GM12878 (cell line): Measurements from ENCODE around the gene GNPTG. TPM values are rescaled to one million over a fixed set of nuclear protein-coding genes. Genes with fewer than 3 reads are reported as not detected.

Source experiments
- ATAC-seq: fragments of 200-7000 bp; cut with Tn5 transposase; 3 replicates; pipeline ENCODE4 v1.9.1; 2020; ENCODE audit warnings: mild to moderate bottlenecking, moderate library complexity
- BruUV-seq: library from RNA; stranded (reverse); fragments of 400-500 nt; replicated peaks from 2 replicates; lab custom pipeline; 2021; lab: Mats Ljungman, UMichigan
- CTCF ChIA-PET: fragments of 300-600 bp; sonication (Branson Sonifier 250); formaldehyde crosslinking; extraction: SDS; loops from one replicate; lab custom pipeline; 2021; ENCODE audit warnings: inconsistent platforms; lab: Yijun Ruan, JAX
- POLR2A ChIA-PET: fragments of 350-600 bp; formaldehyde crosslinking; extraction: SDS; loops from one replicate; lab custom pipeline; 2021; ENCODE audit warnings: inconsistent platforms; lab: Charles Lee
- RAD21 ChIA-PET: fragments of 300-600 bp; sonication (Branson Sonifier 250); formaldehyde crosslinking; loops from one replicate; lab custom pipeline; 2023; ENCODE audit warnings: antibody characterized with exemption; ENCODE audit not compliant: unreplicated experiment; lab: Charles Lee
- SMC1A ChIA-PET: fragments of 300-600 bp; sonication (Branson Sonifier 250); formaldehyde crosslinking; loops from one replicate; lab custom pipeline; 2023; ENCODE audit not compliant: unreplicated experiment, uncharacterized antibody; lab: Charles Lee
- DNase-seq: peaks from one replicate; pipeline ENCODE4 v3.0.0-alpha.2; 2011; ENCODE audit warnings: low read depth, low spot score
- FAIRE-seq: peaks from 3 replicates; lab custom pipeline; 2011; peaks lifted over from hg19 to GRCh38; lab: Jason Lieb, UNC
- H2AFZ ChIP-seq: 2 replicates; pipeline ENCODE4 v1.6.0; 2011; ENCODE audit warnings: low read depth, low read length, control low read depth; ENCODE audit not compliant: control insufficient read depth
- H3K27ac ChIP-seq: 2 replicates; pipeline ENCODE4 v1.5.1; 2011; ENCODE audit warnings: control low read depth; ENCODE audit not compliant: control insufficient read depth, insufficient read depth
- H3K27me3 ChIP-seq, 2 experiments: replicated peaks in 1 of 2; 2 replicates each; pipeline versions ENCODE4 v1.6.0 to v1.6.1; 2011; ENCODE audit warnings: low read length in 1 of 2; ENCODE audit not compliant: control insufficient read depth in 2 of 2, insufficient read depth in 2 of 2
- H3K36me3 ChIP-seq, 2 experiments: 2 replicates each; pipeline ENCODE4 v1.5.1; 2011; ENCODE audit warnings: low read length in 1 of 2; ENCODE audit not compliant: control insufficient read depth in 2 of 2, insufficient read depth in 2 of 2
- H3K4me1 ChIP-seq: 2 replicates; pipeline ENCODE4 v1.6.1; 2011; ENCODE audit warnings: mild to moderate bottlenecking, low read length, moderate library complexity, mixed read lengths; ENCODE audit not compliant: control insufficient read depth, insufficient read depth
- H3K4me2 ChIP-seq: 2 replicates; pipeline ENCODE4 v1.6.0; 2011; ENCODE audit warnings: control low read depth; ENCODE audit not compliant: control insufficient read depth, insufficient read depth
- H3K4me3 ChIP-seq: fragments of 200-600 bp; sonication (generic); 2 replicates; pipeline ENCODE4 v1.5.1; 2016
- H3K79me2 ChIP-seq: 2 replicates; pipeline ENCODE4 v1.6.0; 2011; ENCODE audit warnings: low read length; ENCODE audit not compliant: control insufficient read depth, insufficient read depth
- H3K9ac ChIP-seq: 2 replicates; pipeline ENCODE4 v1.8.0; 2011; ENCODE audit warnings: low read length, control low read depth, mixed read lengths; ENCODE audit not compliant: control insufficient read depth, insufficient read depth
- H3K9me3 ChIP-seq: replicated peaks from 3 replicates; pipeline ENCODE4 v1.5.1; 2011; ENCODE audit warnings: mild to moderate bottlenecking, low read length; ENCODE audit not compliant: control insufficient read depth, insufficient read depth
- H4K20me1 ChIP-seq: 2 replicates; pipeline ENCODE4 v1.6.0; 2011; ENCODE audit not compliant: control insufficient read depth, insufficient read depth
- CHD2 ChIP-seq: IDR thresholded peaks from 2 replicates; pipeline ENCODE4 v1.6.1; 2011; ENCODE audit warnings: low read depth, low read length, improper control_type of control experiment, borderline replicate concordance
- POU2F2 ChIP-seq: IDR thresholded peaks from 3 replicates; pipeline ENCODE4 v1.6.1; 2011; ENCODE audit warnings: low read depth, mild to moderate bottlenecking, low read length, borderline replicate concordance
- WGBS: methylation state at CpG from one replicate; pipeline ENCODE4 v1.1.6; 2016; ENCODE audit warnings: low lambda C conversion rate; ENCODE audit not compliant: insufficient replicate concordance, insufficient coverage; ENCODE audit errors: missing lambda C conversion rate; 5-methylcytosine and 5-hydroxymethylcytosine counted together
- in situ Hi-C: fragments of 300-500 bp; cut with MboI; formaldehyde crosslinking; loops from 9 replicates; pipeline ENCODE4 v1.14.3; 2018; ENCODE audit warnings: mixed read lengths
- intact Hi-C: fragments of 100-400 bp; cut with micrococcal nuclease; formaldehyde crosslinking; loops from one replicate; pipeline ENCODE4 v1.14.2; 2022; ENCODE audit not compliant: unreplicated experiment
- polyA plus RNA-seq, 11 experiments: library from polyadenylated mRNA; depleted of rRNA in 4 of 11; unstranded in 6 of 11; stranded (reverse) in 5 of 11; fragments of >200 nt; fragmentation: Nextera tagmentation in 4 of 11; fragmentation: Illumina TruSeq in 1 of 11; extraction: Ambion mirVana in 4 of 11; extraction: Trizol in 1 of 11; gene quantifications; 1 replicate in 1 of 11; 2 replicates in 10 of 11; pipeline versions ENCODE4 v1.2.1 to v1.2.3, GENCODE V29; 2011 to 2016; ENCODE audit warnings: inconsistent platforms in 2 of 11, missing spikeins in 2 of 11, low read depth in 1 of 11
- total RNA-seq, 4 experiments: library from RNA; depleted of rRNA in 3 of 4; stranded (reverse); fragments of >200 nt in 3 of 4; fragmentation: Illumina TruSeq in 1 of 4; extraction: Trizol in 1 of 4; gene quantifications; 2 replicates each; pipeline versions ENCODE4 v1.2.1 to v1.2.3, GENCODE V29; 2013 to 2021
- TF ChIP-seq, protein P1 (sequence below): fragments of 150-350 bp; IDR thresholded peaks from 2 replicates; pipeline ENCODE4 v1.6.1; 2016; ENCODE audit warnings: low read depth, low read length
- TF ChIP-seq, protein P2 (sequence below): fragments of 450-650 bp; conservative IDR thresholded peaks from 2 replicates; pipeline ENCODE4 v1.6.1; 2017; ENCODE audit warnings: mild to moderate bottlenecking, moderate library complexity
- TF ChIP-seq, protein P3 (sequence below): fragments of 450-650 bp; IDR thresholded peaks from 2 replicates; pipeline ENCODE4 v1.6.1; 2017; ENCODE audit warnings: mild to moderate bottlenecking, low read depth, inconsistent platforms; ENCODE audit not compliant: poor library complexity, severe bottlenecking

Gene GNPTG
- total and polyA plus RNA-seq, 10 of the 15 experiments (the other 5 are each of a cell fraction or from before 2014, with no cell fraction given), result 0.80 to 32.6 (median 20.9) TPM

DNA sequence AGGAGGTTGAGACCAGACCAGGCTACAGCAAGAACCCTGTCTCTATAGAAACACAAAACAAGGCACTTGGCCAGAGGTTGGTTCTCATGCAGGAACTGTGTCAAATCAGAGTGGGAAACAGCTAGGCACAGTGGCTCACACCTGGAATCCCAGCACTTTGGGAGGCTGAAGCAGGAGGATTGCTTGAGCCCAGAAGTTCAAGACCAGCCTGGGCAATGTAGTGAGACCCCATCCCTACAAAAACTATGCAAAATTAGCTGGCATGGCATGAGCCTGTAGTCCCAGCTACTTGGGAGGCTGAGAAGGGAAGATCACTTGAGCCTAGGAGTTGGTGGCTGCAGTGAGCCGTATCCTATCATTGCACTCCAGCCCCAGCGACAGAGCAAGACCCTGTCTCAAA lies 61.1 kb downstream of the GNPTG start:
- Histone ChIP-seq H3K27ac (no peak overlapping the region), H4K20me1 (peaks cover under 1% of the 10 kb centered on the region; the same call in 1 of the 2 replicates), H3K9me3 (no peaks in the 10 kb centered on the region), H2AFZ (no peak overlapping the region), H3K4me1 (peaks cover 3% of the 10 kb centered on the region), H3K79me2 (peaks cover 5% of the 10 kb centered on the region)
- SMC1A ChIA-PET, result no interaction called here
- no peak for FAIRE-seq
- POLR2A ChIA-PET, result interaction anchor here (0.6 to 1.1 kb wide), 2 partner anchors 9 to 204 kb away, joined by 3 to 10 read pairs; no protein-coding TSS in a partner anchor
- TF ChIP-seq CHD2 (no peak), POU2F2 (no peak)
- TF ChIP-seq, protein P1, sequence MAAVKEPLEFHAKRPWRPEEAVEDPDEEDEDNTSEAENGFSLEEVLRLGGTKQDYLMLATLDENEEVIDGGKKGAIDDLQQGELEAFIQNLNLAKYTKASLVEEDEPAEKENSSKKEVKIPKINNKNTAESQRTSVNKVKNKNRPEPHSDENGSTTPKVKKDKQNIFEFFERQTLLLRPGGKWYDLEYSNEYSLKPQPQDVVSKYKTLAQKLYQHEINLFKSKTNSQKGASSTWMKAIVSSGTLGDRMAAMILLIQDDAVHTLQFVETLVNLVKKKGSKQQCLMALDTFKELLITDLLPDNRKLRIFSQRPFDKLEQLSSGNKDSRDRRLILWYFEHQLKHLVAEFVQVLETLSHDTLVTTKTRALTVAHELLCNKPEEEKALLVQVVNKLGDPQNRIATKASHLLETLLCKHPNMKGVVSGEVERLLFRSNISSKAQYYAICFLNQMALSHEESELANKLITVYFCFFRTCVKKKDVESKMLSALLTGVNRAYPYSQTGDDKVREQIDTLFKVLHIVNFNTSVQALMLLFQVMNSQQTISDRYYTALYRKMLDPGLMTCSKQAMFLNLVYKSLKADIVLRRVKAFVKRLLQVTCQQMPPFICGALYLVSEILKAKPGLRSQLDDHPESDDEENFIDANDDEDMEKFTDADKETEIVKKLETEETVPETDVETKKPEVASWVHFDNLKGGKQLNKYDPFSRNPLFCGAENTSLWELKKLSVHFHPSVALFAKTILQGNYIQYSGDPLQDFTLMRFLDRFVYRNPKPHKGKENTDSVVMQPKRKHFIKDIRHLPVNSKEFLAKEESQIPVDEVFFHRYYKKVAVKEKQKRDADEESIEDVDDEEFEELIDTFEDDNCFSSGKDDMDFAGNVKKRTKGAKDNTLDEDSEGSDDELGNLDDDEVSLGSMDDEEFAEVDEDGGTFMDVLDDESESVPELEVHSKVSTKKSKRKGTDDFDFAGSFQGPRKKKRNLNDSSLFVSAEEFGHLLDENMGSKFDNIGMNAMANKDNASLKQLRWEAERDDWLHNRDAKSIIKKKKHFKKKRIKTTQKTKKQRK, result no peak
- TF ChIP-seq, protein P2, sequence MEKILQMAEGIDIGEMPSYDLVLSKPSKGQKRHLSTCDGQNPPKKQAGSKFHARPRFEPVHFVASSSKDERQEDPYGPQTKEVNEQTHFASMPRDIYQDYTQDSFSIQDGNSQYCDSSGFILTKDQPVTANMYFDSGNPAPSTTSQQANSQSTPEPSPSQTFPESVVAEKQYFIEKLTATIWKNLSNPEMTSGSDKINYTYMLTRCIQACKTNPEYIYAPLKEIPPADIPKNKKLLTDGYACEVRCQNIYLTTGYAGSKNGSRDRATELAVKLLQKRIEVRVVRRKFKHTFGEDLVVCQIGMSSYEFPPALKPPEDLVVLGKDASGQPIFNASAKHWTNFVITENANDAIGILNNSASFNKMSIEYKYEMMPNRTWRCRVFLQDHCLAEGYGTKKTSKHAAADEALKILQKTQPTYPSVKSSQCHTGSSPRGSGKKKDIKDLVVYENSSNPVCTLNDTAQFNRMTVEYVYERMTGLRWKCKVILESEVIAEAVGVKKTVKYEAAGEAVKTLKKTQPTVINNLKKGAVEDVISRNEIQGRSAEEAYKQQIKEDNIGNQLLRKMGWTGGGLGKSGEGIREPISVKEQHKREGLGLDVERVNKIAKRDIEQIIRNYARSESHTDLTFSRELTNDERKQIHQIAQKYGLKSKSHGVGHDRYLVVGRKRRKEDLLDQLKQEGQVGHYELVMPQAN, result no peak
- TF ChIP-seq, protein P3, sequence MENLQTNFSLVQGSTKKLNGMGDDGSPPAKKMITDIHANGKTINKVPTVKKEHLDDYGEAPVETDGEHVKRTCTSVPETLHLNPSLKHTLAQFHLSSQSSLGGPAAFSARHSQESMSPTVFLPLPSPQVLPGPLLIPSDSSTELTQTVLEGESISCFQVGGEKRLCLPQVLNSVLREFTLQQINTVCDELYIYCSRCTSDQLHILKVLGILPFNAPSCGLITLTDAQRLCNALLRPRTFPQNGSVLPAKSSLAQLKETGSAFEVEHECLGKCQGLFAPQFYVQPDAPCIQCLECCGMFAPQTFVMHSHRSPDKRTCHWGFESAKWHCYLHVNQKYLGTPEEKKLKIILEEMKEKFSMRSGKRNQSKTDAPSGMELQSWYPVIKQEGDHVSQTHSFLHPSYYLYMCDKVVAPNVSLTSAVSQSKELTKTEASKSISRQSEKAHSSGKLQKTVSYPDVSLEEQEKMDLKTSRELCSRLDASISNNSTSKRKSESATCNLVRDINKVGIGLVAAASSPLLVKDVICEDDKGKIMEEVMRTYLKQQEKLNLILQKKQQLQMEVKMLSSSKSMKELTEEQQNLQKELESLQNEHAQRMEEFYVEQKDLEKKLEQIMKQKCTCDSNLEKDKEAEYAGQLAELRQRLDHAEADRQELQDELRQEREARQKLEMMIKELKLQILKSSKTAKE, result no peak
- TF ChIP-seq, all 136 proteins: peak for 0
- CTCF ChIA-PET, result interaction anchor here (0.9 to 1.8 kb wide), 4 partner anchors 33 to 108 kb away, joined by 3 to 11 read pairs (median 4); no protein-coding TSS in a partner anchor
- H3K4me2 ChIP-seq, result no peak overlapping the region
- DNase-seq (no peak), ATAC-seq (no peak)
- intact Hi-C loops, result no loop called here
- no peaks in the 10 kb centered on the region for H3K27me3 ChIP-seq
- no peak overlapping the region for H3K9ac ChIP-seq
- H3K4me3 ChIP-seq, result no peak overlapping the region
- WGBS, result 44% methylated on average over 1 of the region's 2 CpGs
- in situ Hi-C loops, result no loop called here
- RAD21 ChIA-PET, result interaction anchor here (0.6 to 0.8 kb wide), 2 partner anchors 14 to 49 kb away, joined by 3 to 5 read pairs; no protein-coding TSS in a partner anchor
- H3K36me3 ChIP-seq, result no peaks in the 10 kb centered on the region
- BruUV-seq, result no TSS peak

Other genes with a start within 250 kb of the GNPTG start
Only the 7 nearest of the 16 such genes appear.
- 65.2 and 69.3 TPM in 2 replicates for gene UBE2I, start 42.3 kb upstream of the GNPTG start, total RNA-seq (2014; rRNA removed)
- gene UBE2I, start 42.3 kb upstream of the GNPTG start, total RNA-seq (2014; rRNA removed; fragmentation: Illumina TruSeq; extraction: Trizol), result 92.2 and 104 TPM in 2 replicates
- 180 and 210 TPM in 2 replicates for gene UBE2I, start 42.3 kb upstream of the GNPTG start, total RNA-seq (2021)
- 181 and 188 TPM in 2 replicates for gene UBE2I, start 42.3 kb upstream of the GNPTG start, polyA plus RNA-seq (2011; rRNA removed)
- 243 and 265 TPM in 2 replicates for gene UBE2I, start 42.3 kb upstream of the GNPTG start, polyA plus RNA-seq (2014; fragmentation: Illumina TruSeq; extraction: Trizol)
- 10 to 100 TPM; 47.5 to 51.5 TPM for gene UBE2I, start 42.3 kb upstream of the GNPTG start, polyA plus RNA-seq (2014; fragmentation: Nextera tagmentation; extraction: Ambion mirVana)
- gene UBE2I, start 42.3 kb upstream of the GNPTG start, polyA plus RNA-seq (2014; rRNA removed), result 203 and 205 TPM in 2 replicates
- 100 to 1,000 TPM; 200 to 204 TPM for gene UBE2I, start 42.3 kb upstream of the GNPTG start, polyA plus RNA-seq (2016; fragmentation: Nextera tagmentation; extraction: Ambion mirVana)
- gene BAIAP3, start 18.3 kb upstream of the GNPTG start, total RNA-seq (2014; rRNA removed), result 0.17 TPM in 1 of 2 replicates, not detected in the other
- not detected in 2 replicates for gene BAIAP3, start 18.3 kb upstream of the GNPTG start, total RNA-seq (2014; rRNA removed; fragmentation: Illumina TruSeq; extraction: Trizol)
- gene BAIAP3, start 18.3 kb upstream of the GNPTG start, total RNA-seq (2021), result 0.56 and 0.58 TPM in 2 replicates
- gene BAIAP3, start 18.3 kb upstream of the GNPTG start, polyA plus RNA-seq (2011; rRNA removed), result 0.03 and 0.16 TPM in 2 replicates
- gene BAIAP3, start 18.3 kb upstream of the GNPTG start, polyA plus RNA-seq (2014; fragmentation: Illumina TruSeq; extraction: Trizol), result 0.03 TPM in 1 of 2 replicates, not detected in the other
- gene BAIAP3, start 18.3 kb upstream of the GNPTG start, polyA plus RNA-seq (2014; fragmentation: Nextera tagmentation; extraction: Ambion mirVana), result not detected
- gene BAIAP3, start 18.3 kb upstream of the GNPTG start, polyA plus RNA-seq (2014; rRNA removed), result 0.56 TPM in 2 replicates
- under 1 TPM; 0.14 to 0.31 TPM for gene BAIAP3, start 18.3 kb upstream of the GNPTG start, polyA plus RNA-seq (2016; fragmentation: Nextera tagmentation; extraction: Ambion mirVana)
- 72.7 and 73.7 TPM in 2 replicates for gene TSR3, start 53 bp upstream of the GNPTG start, total RNA-seq (2014; rRNA removed)
- 20.9 and 23.4 TPM in 2 replicates for gene TSR3, start 53 bp upstream of the GNPTG start, total RNA-seq (2014; rRNA removed; fragmentation: Illumina TruSeq; extraction: Trizol)
- 66.1 and 67.6 TPM in 2 replicates for gene TSR3, start 53 bp upstream of the GNPTG start, total RNA-seq (2021)
- 12.3 and 26.2 TPM in 2 replicates for gene TSR3, start 53 bp upstream of the GNPTG start, polyA plus RNA-seq (2011; rRNA removed)
- gene TSR3, start 53 bp upstream of the GNPTG start, polyA plus RNA-seq (2014; fragmentation: Illumina TruSeq; extraction: Trizol), result 0.81 and 9.9 TPM in 2 replicates
- gene TSR3, start 53 bp upstream of the GNPTG start, polyA plus RNA-seq (2014; fragmentation: Nextera tagmentation; extraction: Ambion mirVana), result 10 to 100 TPM in 1 of 2 experiments, 1 to 10 TPM in 1; 3.4 to 11.2 TPM
- gene TSR3, start 53 bp upstream of the GNPTG start, polyA plus RNA-seq (2014; rRNA removed), result 72.2 and 86.1 TPM in 2 replicates
- 100 to 1,000 TPM; 101 to 108 TPM for gene TSR3, start 53 bp upstream of the GNPTG start, polyA plus RNA-seq (2016; fragmentation: Nextera tagmentation; extraction: Ambion mirVana)
- 7.5 and 12.4 TPM in 2 replicates for gene UNKL, start 62.8 kb downstream of the GNPTG start, total RNA-seq (2014; rRNA removed)
- 3.5 and 5.4 TPM in 2 replicates for gene UNKL, start 62.8 kb downstream of the GNPTG start, total RNA-seq (2014; rRNA removed; fragmentation: Illumina TruSeq; extraction: Trizol)
- gene UNKL, start 62.8 kb downstream of the GNPTG start, total RNA-seq (2021), result 18.4 and 21.6 TPM in 2 replicates
- gene UNKL, start 62.8 kb downstream of the GNPTG start, polyA plus RNA-seq (2011; rRNA removed), result 8.9 and 11.2 TPM in 2 replicates
- gene UNKL, start 62.8 kb downstream of the GNPTG start, polyA plus RNA-seq (2014; fragmentation: Illumina TruSeq; extraction: Trizol), result 1.1 and 2.1 TPM in 2 replicates
- gene UNKL, start 62.8 kb downstream of the GNPTG start, polyA plus RNA-seq (2014; fragmentation: Nextera tagmentation; extraction: Ambion mirVana), result under 1 TPM; 0.40 to 0.57 TPM
- 15.1 and 20.7 TPM in 2 replicates for gene UNKL, start 62.8 kb downstream of the GNPTG start, polyA plus RNA-seq (2014; rRNA removed)
- gene UNKL, start 62.8 kb downstream of the GNPTG start, polyA plus RNA-seq (2016; fragmentation: Nextera tagmentation; extraction: Ambion mirVana), result 1 to 10 TPM; 8.6 to 9.6 TPM
- 23.8 and 29.2 TPM in 2 replicates for gene UQCC4, start 68.8 kb downstream of the GNPTG start, total RNA-seq (2014; rRNA removed)
- 12.4 and 15.1 TPM in 2 replicates for gene UQCC4, start 68.8 kb downstream of the GNPTG start, total RNA-seq (2014; rRNA removed; fragmentation: Illumina TruSeq; extraction: Trizol)
- 21.9 and 23.7 TPM in 2 replicates for gene UQCC4, start 68.8 kb downstream of the GNPTG start, total RNA-seq (2021)
- gene UQCC4, start 68.8 kb downstream of the GNPTG start, polyA plus RNA-seq (2011; rRNA removed), result 24.5 and 32.9 TPM in 2 replicates
- 4.1 and 9.2 TPM in 2 replicates for gene UQCC4, start 68.8 kb downstream of the GNPTG start, polyA plus RNA-seq (2014; fragmentation: Illumina TruSeq; extraction: Trizol)
- 1 to 10 TPM; 1.7 to 4.7 TPM for gene UQCC4, start 68.8 kb downstream of the GNPTG start, polyA plus RNA-seq (2014; fragmentation: Nextera tagmentation; extraction: Ambion mirVana)
- 25.4 and 27.1 TPM in 2 replicates for gene UQCC4, start 68.8 kb downstream of the GNPTG start, polyA plus RNA-seq (2014; rRNA removed)
- gene UQCC4, start 68.8 kb downstream of the GNPTG start, polyA plus RNA-seq (2016; fragmentation: Nextera tagmentation; extraction: Ambion mirVana), result 10 to 100 TPM; 45.3 to 56.1 TPM
- not detected in 2 replicates for gene PERCC1, start 79.1 kb downstream of the GNPTG start, total RNA-seq (2014; rRNA removed)
- gene PERCC1, start 79.1 kb downstream of the GNPTG start, total RNA-seq (2014; rRNA removed; fragmentation: Illumina TruSeq; extraction: Trizol), result not detected in 2 replicates
- gene PERCC1, start 79.1 kb downstream of the GNPTG start, total RNA-seq (2021), result not detected in 2 replicates
- not detected in 2 replicates for gene PERCC1, start 79.1 kb downstream of the GNPTG start, polyA plus RNA-seq (2011; rRNA removed)
- not detected in 2 replicates for gene PERCC1, start 79.1 kb downstream of the GNPTG start, polyA plus RNA-seq (2014; fragmentation: Illumina TruSeq; extraction: Trizol)
- gene PERCC1, start 79.1 kb downstream of the GNPTG start, polyA plus RNA-seq (2014; fragmentation: Nextera tagmentation; extraction: Ambion mirVana), result not detected
- not detected in 2 replicates for gene PERCC1, start 79.1 kb downstream of the GNPTG start, polyA plus RNA-seq (2014; rRNA removed)
- gene PERCC1, start 79.1 kb downstream of the GNPTG start, polyA plus RNA-seq (2016; fragmentation: Nextera tagmentation; extraction: Ambion mirVana), result not detected
- gene CCDC154, start 92.6 kb downstream of the GNPTG start, total RNA-seq (2014; rRNA removed), result 0.06 and 0.11 TPM in 2 replicates
- not detected in 2 replicates for gene CCDC154, start 92.6 kb downstream of the GNPTG start, total RNA-seq (2014; rRNA removed; fragmentation: Illumina TruSeq; extraction: Trizol)
- 0.21 and 0.26 TPM in 2 replicates for gene CCDC154, start 92.6 kb downstream of the GNPTG start, total RNA-seq (2021)
- not detected in 2 replicates for gene CCDC154, start 92.6 kb downstream of the GNPTG start, polyA plus RNA-seq (2011; rRNA removed)
- not detected in 2 replicates for gene CCDC154, start 92.6 kb downstream of the GNPTG start, polyA plus RNA-seq (2014; fragmentation: Illumina TruSeq; extraction: Trizol)
- gene CCDC154, start 92.6 kb downstream of the GNPTG start, polyA plus RNA-seq (2014; fragmentation: Nextera tagmentation; extraction: Ambion mirVana), result not detected
- gene CCDC154, start 92.6 kb downstream of the GNPTG start, polyA plus RNA-seq (2014; rRNA removed), result 0.33 TPM in 1 of 2 replicates, not detected in the other
- gene CCDC154, start 92.6 kb downstream of the GNPTG start, polyA plus RNA-seq (2016; fragmentation: Nextera tagmentation; extraction: Ambion mirVana), result under 1 TPM in 1 of 2 experiments, not detected in 1; 0.25 TPM